PC-9 (cell line): ENCODE results near the gene NBEA. TPM values are rescaled to one million over a fixed set of nuclear protein-coding genes. Genes with fewer than 3 reads are reported as not detected.

Source experiments
- BruUV-seq: library from RNA; stranded (reverse); fragments of 400-500 nt; replicated peaks from 2 replicates; lab custom pipeline; 2021; lab: Mats Ljungman, UMichigan
- CTCF ChIA-PET: fragments of 300-600 bp; sonication (Branson Sonifier 250); formaldehyde crosslinking; loops from one replicate; lab custom pipeline; 2022; ENCODE audit warnings: antibody characterized with exemption; lab: Charles Lee
- POLR2A ChIA-PET: fragments of 300-600 bp; sonication (Branson Sonifier 250); formaldehyde crosslinking; loops from one replicate; lab custom pipeline; 2022; ENCODE audit warnings: antibody characterized with exemption; ENCODE audit not compliant: unreplicated experiment; lab: Charles Lee
- DNase-seq, 2 experiments: peaks; one replicate each; pipeline versions ENCODE4 v3.0.0 to v3.0.0-alpha.2; 2015 to 2022; ENCODE audit warnings: mixed read lengths in 1 of 2
- H2AFZ ChIP-seq: fragments of 200-600 bp; sonication (generic); 2 replicates; pipeline ENCODE4 v1.8.1; 2017; ENCODE audit warnings: antibody characterized with exemption
- H3F3A ChIP-seq: fragments of 200-600 bp; sonication (generic); 2 replicates; pipeline ENCODE4 v1.8.1; 2017; ENCODE audit warnings: antibody characterized with exemption, mild to moderate bottlenecking, low read depth; ENCODE audit not compliant: insufficient read depth
- H3K27ac ChIP-seq: fragments of 200-600 bp; sonication (generic); 2 replicates; pipeline ENCODE4 v1.6.1; 2016; ENCODE audit warnings: mixed run types
- H3K27me3 ChIP-seq: fragments of 200-600 bp; sonication (generic); 2 replicates; pipeline ENCODE4 v1.6.1; 2016; ENCODE audit warnings: low read depth, mixed run types; ENCODE audit not compliant: insufficient read depth
- H3K36me3 ChIP-seq: fragments of 200-600 bp; sonication (generic); 2 replicates; pipeline ENCODE4 v1.6.1; 2016; ENCODE audit warnings: low read depth, mixed run types
- H3K4me1 ChIP-seq: fragments of 200-600 bp; sonication (generic); replicated peaks from 2 replicates; pipeline ENCODE4 v1.6.1; 2016; ENCODE audit warnings: mixed run types; ENCODE audit not compliant: insufficient read depth
- H3K4me2 ChIP-seq: fragments of 200-600 bp; sonication (generic); 2 replicates; pipeline ENCODE4 v1.6.1; 2017; ENCODE audit warnings: mixed run types
- H3K4me3 ChIP-seq: fragments of 200-600 bp; sonication (generic); 2 replicates; pipeline ENCODE4 v1.6.1; 2016; ENCODE audit warnings: mixed run types
- H3K79me2 ChIP-seq: fragments of 200-600 bp; sonication (generic); 2 replicates; pipeline ENCODE4 v1.6.1; 2017; ENCODE audit warnings: low read depth, mixed run types
- H3K9me2 ChIP-seq: fragments of 200-600 bp; sonication (generic); 2 replicates; pipeline ENCODE4 v1.8.1; 2017; ENCODE audit warnings: mild to moderate bottlenecking; ENCODE audit not compliant: insufficient read depth
- H3K9me3 ChIP-seq: fragments of 200-600 bp; sonication (generic); 2 replicates; pipeline ENCODE4 v1.8.1; 2016; ENCODE audit warnings: low read depth; ENCODE audit not compliant: insufficient read depth
- H4K20me1 ChIP-seq: fragments of 200-600 bp; sonication (generic); 2 replicates; pipeline ENCODE4 v1.8.1; 2017; ENCODE audit not compliant: insufficient read depth
- EZH2 ChIP-seq: fragments of 200-600 bp; sonication (generic); IDR thresholded peaks from 2 replicates; pipeline ENCODE4 v1.8.0; 2017; ENCODE audit warnings: antibody characterized with exemption, low read depth
- intact Hi-C: fragments of 100-400 bp; cut with micrococcal nuclease; formaldehyde crosslinking; loops from one replicate; pipeline ENCODE4 v1.10.0; 2022; ENCODE audit not compliant: unreplicated experiment
- total RNA-seq: library from RNA; stranded (reverse); gene quantifications from 2 replicates; pipeline ENCODE4 v1.2.3, GENCODE V29; 2021
- TF ChIP-seq, protein P1 (sequence below): fragments of 200-600 bp; sonication (generic); conservative IDR thresholded peaks from 2 replicates; pipeline ENCODE4 v1.6.1; 2017; ENCODE audit warnings: mixed run types, antibody characterized with exemption, mild to moderate bottlenecking, moderate library complexity

Gene NBEA
- total RNA-seq, 1 experiment from 2014 or later, result 4.0 TPM

DNA sequence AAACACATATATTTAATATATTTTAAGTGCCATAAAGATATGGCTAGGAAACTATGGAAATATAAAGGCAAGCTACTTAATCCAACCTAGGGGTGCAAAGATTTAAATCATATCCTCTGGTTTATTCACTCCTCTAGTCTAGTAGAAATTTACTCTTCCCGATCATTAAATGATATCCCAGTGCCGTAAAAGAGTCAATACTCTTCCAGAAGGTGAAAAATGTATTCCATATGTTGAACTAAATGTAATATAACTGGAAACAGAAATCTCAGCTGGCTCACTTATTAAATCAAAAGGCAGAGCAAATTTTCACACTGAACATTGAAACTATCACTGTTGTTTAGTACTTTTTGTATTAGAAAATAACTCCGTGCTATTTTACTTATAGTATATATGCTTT lies 523.3 kb downstream of the NBEA start:
- POLR2A ChIA-PET, result no interaction called here
- Histone ChIP-seq H3K27me3 (no peaks in the 10 kb centered on the region), H2AFZ (no peak overlapping the region), H3K9me2 (no peaks in the 10 kb centered on the region), H3K79me2 (no peaks in the 10 kb centered on the region), H3K4me2 (no peak overlapping the region), H3K27ac (no peak overlapping the region), H4K20me1 (no peaks in the 10 kb centered on the region; the same call in 1 of the 2 replicates), H3F3A (no peaks in the 10 kb centered on the region), H3K36me3 (no peaks in the 10 kb centered on the region), H3K4me1 (no peaks in the 10 kb centered on the region), H3K4me3 (no peak overlapping the region), H3K9me3 (no peaks in the 10 kb centered on the region)
- BruUV-seq, result no TSS peak
- DNase-seq, result no peak
- intact Hi-C loops, result no loop called here
- TF ChIP-seq, protein P1, sequence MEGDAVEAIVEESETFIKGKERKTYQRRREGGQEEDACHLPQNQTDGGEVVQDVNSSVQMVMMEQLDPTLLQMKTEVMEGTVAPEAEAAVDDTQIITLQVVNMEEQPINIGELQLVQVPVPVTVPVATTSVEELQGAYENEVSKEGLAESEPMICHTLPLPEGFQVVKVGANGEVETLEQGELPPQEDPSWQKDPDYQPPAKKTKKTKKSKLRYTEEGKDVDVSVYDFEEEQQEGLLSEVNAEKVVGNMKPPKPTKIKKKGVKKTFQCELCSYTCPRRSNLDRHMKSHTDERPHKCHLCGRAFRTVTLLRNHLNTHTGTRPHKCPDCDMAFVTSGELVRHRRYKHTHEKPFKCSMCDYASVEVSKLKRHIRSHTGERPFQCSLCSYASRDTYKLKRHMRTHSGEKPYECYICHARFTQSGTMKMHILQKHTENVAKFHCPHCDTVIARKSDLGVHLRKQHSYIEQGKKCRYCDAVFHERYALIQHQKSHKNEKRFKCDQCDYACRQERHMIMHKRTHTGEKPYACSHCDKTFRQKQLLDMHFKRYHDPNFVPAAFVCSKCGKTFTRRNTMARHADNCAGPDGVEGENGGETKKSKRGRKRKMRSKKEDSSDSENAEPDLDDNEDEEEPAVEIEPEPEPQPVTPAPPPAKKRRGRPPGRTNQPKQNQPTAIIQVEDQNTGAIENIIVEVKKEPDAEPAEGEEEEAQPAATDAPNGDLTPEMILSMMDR, result no peak
- TF ChIP-seq EZH2, result no peak
- CTCF ChIA-PET, result no interaction called here

DNA sequence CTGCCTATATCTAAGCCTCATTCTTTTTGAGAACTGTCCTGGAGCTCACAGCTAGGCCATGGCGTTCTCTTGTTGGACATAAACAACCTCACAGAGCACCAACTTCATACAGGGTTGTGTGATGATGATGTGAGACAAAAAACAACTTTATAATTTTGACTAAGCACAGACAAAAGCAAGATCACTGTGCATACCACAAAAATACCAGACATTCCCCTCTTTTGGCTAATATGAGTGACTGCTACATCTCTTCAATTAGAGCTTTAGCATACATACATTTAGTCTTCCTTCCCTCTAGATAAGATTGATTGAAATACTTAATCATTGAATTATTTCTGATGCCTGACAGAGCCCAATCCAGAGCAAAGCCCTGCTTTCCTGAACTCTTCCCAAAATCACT lies 526.1 kb downstream of the NBEA start:
- no peak overlapping the region for H3K4me3 ChIP-seq
- H3K27ac ChIP-seq, result no peak overlapping the region
- no peaks in the 10 kb centered on the region for H3F3A ChIP-seq
- H3K4me1 ChIP-seq, result no peaks in the 10 kb centered on the region
- H2AFZ ChIP-seq, result no peak overlapping the region
- H3K9me3 ChIP-seq, result no peaks in the 10 kb centered on the region; the same call in 1 of the 2 replicates
- no peak overlapping the region for H3K4me2 ChIP-seq
- no TSS peak for BruUV-seq
- no peaks in the 10 kb centered on the region for H3K36me3 ChIP-seq
- H3K27me3 ChIP-seq, result no peaks in the 10 kb centered on the region
- no peaks in the 10 kb centered on the region; the same call in 1 of the 2 replicates for H4K20me1 ChIP-seq
- no peak for DNase-seq
- ChIA-PET CTCF (no interaction called here), POLR2A (no interaction called here)
- H3K79me2 ChIP-seq, result no peaks in the 10 kb centered on the region
- no peak for TF ChIP-seq EZH2
- intact Hi-C loops, result no loop called here
- H3K9me2 ChIP-seq, result no peaks in the 10 kb centered on the region

DNA sequence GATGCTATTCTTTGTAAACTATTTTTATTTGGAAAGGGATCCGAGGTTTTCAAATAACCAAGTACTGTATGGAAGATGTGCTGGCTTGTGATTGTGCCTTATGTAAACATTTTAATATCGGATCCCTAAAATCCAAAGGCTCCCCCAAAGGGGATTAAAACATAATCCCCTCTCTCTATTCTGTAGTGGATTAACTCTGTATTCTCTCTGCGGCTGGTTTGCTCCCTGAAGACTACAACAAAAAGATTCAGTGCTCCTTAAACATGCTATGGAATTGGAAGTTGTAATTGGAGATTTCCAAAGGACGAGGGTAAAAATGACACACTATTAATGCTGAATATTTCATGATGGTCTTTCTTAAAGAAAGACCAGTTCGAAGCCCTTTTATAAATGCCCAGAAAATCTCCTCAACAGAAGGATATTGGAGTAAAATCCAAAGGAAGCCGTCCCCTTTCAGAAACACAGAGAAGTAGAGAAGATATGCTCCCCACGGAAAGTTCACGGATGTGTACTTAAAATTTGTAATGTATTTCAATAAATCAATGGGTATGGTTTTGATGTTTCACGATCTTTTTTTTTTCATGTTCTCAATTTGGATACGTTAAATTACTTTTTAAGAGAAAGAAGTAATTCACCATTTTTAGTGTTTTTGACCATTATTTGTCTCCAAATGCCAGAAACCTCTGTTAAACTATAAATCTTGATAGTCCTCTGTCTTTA lies 527.9 kb downstream of the NBEA start:
- H4K20me1 ChIP-seq, result no peaks in the 10 kb centered on the region; the same call in 1 of the 2 replicates
- H2AFZ ChIP-seq, result no peak overlapping the region
- no peaks in the 10 kb centered on the region for H3K9me2 ChIP-seq
- no peak for TF ChIP-seq EZH2
- TF ChIP-seq, protein P1, result no peak
- H3K36me3 ChIP-seq, result no peaks in the 10 kb centered on the region
- DNase-seq, result no peak
- H3K4me1 ChIP-seq, result no peaks in the 10 kb centered on the region
- POLR2A ChIA-PET, result no interaction called here
- no peaks in the 10 kb centered on the region; the same call in 1 of the 2 replicates for H3K9me3 ChIP-seq
- CTCF ChIA-PET, result no interaction called here
- H3K4me3 ChIP-seq, result no peak overlapping the region
- no TSS peak for BruUV-seq
- H3K27me3 ChIP-seq, result no peaks in the 10 kb centered on the region
- H3K4me2 ChIP-seq, result no peak overlapping the region
- no peaks in the 10 kb centered on the region for H3K79me2 ChIP-seq
- H3F3A ChIP-seq, result no peaks in the 10 kb centered on the region
- intact Hi-C loops, result loop anchor here (1.0 kb wide), 1 partner anchor 49 kb away; no protein-coding TSS in a partner anchor
- H3K27ac ChIP-seq, result no peak overlapping the region
